ENCODE measurements around the gene RAB10.

DNA sequence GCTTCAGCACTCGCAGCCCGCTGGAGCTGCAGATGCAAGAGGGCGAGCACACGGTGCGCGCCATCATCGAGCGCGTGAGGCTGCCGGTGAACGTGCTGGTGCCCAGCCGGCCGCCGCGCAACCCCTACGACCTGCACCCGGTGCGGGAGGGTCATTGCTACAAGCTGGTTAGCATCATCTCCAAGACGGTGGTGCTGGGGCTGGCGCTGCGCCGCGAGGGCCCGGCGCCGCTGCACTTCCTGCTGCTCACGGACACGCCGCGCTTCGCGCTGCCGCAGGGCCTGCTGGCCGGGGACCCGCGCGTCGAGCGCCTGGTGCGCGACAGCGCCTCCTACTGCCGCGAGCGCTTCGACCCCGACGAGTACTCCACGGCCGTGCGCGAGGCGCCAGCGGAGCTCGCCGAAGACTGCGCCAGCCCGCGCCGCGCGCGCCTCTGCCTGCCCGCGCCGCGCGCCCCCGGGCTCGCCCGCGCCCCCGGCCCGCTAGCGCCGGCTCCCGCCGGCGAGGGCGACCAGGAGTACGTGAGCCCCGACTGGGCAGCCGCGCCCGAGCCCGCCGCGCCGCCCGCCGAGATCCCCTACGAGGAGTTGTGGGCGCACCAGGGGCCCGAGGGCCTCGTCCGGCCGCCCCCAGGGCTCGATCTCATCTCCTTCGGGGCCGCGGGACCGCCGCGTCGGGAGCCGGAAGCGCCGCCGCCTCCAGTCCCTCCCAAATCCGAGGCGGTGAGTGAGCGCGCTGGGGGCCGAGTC lies 150.8 kb downstream of the RAB10 start:
- TF ChIP-seq, protein P1, sequence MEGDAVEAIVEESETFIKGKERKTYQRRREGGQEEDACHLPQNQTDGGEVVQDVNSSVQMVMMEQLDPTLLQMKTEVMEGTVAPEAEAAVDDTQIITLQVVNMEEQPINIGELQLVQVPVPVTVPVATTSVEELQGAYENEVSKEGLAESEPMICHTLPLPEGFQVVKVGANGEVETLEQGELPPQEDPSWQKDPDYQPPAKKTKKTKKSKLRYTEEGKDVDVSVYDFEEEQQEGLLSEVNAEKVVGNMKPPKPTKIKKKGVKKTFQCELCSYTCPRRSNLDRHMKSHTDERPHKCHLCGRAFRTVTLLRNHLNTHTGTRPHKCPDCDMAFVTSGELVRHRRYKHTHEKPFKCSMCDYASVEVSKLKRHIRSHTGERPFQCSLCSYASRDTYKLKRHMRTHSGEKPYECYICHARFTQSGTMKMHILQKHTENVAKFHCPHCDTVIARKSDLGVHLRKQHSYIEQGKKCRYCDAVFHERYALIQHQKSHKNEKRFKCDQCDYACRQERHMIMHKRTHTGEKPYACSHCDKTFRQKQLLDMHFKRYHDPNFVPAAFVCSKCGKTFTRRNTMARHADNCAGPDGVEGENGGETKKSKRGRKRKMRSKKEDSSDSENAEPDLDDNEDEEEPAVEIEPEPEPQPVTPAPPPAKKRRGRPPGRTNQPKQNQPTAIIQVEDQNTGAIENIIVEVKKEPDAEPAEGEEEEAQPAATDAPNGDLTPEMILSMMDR (IDR thresholded peaks at IDR 0.05; ENCODE audit: low read depth, low read length, missing input control) = peak; percentile 58
- TF ChIP-seq, protein P2, sequence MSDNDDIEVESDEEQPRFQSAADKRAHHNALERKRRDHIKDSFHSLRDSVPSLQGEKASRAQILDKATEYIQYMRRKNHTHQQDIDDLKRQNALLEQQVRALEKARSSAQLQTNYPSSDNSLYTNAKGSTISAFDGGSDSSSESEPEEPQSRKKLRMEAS (IDR thresholded peaks at IDR 0.05) = no peak
- TF ChIP-seq, protein P3, sequence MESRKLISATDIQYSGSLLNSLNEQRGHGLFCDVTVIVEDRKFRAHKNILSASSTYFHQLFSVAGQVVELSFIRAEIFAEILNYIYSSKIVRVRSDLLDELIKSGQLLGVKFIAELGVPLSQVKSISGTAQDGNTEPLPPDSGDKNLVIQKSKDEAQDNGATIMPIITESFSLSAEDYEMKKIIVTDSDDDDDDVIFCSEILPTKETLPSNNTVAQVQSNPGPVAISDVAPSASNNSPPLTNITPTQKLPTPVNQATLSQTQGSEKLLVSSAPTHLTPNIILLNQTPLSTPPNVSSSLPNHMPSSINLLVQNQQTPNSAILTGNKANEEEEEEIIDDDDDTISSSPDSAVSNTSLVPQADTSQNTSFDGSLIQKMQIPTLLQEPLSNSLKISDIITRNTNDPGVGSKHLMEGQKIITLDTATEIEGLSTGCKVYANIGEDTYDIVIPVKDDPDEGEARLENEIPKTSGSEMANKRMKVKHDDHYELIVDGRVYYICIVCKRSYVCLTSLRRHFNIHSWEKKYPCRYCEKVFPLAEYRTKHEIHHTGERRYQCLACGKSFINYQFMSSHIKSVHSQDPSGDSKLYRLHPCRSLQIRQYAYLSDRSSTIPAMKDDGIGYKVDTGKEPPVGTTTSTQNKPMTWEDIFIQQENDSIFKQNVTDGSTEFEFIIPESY (IDR thresholded peaks at IDR 0.05) = no peak
- TF ChIP-seq, protein P4, sequence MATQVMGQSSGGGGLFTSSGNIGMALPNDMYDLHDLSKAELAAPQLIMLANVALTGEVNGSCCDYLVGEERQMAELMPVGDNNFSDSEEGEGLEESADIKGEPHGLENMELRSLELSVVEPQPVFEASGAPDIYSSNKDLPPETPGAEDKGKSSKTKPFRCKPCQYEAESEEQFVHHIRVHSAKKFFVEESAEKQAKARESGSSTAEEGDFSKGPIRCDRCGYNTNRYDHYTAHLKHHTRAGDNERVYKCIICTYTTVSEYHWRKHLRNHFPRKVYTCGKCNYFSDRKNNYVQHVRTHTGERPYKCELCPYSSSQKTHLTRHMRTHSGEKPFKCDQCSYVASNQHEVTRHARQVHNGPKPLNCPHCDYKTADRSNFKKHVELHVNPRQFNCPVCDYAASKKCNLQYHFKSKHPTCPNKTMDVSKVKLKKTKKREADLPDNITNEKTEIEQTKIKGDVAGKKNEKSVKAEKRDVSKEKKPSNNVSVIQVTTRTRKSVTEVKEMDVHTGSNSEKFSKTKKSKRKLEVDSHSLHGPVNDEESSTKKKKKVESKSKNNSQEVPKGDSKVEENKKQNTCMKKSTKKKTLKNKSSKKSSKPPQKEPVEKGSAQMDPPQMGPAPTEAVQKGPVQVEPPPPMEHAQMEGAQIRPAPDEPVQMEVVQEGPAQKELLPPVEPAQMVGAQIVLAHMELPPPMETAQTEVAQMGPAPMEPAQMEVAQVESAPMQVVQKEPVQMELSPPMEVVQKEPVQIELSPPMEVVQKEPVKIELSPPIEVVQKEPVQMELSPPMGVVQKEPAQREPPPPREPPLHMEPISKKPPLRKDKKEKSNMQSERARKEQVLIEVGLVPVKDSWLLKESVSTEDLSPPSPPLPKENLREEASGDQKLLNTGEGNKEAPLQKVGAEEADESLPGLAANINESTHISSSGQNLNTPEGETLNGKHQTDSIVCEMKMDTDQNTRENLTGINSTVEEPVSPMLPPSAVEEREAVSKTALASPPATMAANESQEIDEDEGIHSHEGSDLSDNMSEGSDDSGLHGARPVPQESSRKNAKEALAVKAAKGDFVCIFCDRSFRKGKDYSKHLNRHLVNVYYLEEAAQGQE (IDR thresholded peaks at IDR 0.05) = no peak
- TF ChIP-seq HNF4A (conservative IDR thresholded peaks at IDR 0.05) (no peak), FOXA1 (IDR thresholded peaks at IDR 0.05) (no peak), EGR1 (IDR thresholded peaks at IDR 0.05; ENCODE audit: low read depth in 2 of 2) (no peak), JUND (IDR thresholded peaks at IDR 0.05) (no peak), RAD21 (IDR thresholded peaks at IDR 0.05) (peak in 1 of 2 donors; percentile 50), SP1 (IDR thresholded peaks at IDR 0.05) (no peak), TAF1 (conservative IDR thresholded peaks at IDR 0.05) (no peak)
- TF ChIP-seq, protein P5, sequence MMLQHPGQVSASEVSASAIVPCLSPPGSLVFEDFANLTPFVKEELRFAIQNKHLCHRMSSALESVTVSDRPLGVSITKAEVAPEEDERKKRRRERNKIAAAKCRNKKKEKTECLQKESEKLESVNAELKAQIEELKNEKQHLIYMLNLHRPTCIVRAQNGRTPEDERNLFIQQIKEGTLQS (IDR thresholded peaks at IDR 0.05) = no peak

Measured in liver (tissue), 3 donors.